G401.6 (cell line): ENCODE results near the gene SST.
"Not testable (repeated sequence)": the region's sequence is repeated elsewhere in the genome, so short reads cannot be mapped to it uniquely, and the experiment has no call there.

ENCODE experiments used
- FAIRE-seq: peaks from 2 replicates; lab custom pipeline; 2012; peaks lifted over from hg19 to GRCh38; lab: Jason Lieb, UNC

SST gene

DNA sequence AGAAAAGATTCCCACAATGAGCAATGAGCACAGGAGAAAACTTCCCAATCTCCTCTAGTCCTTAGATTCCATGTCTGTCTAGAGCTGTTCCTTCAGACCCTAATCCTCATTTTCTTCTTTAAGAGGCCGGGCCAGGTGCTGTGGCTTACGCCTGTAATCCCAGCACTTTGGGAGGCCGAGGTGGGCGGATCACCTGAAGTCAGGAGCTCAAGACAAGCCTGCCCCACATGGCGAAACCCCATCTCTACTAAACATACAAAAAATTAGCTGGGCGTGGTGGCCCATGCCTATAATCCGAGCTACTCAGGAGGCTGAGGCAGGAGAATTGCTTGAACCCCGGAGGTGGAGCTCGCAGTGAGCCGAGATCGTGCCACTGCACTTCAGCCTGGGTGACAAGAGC is 11.6 kb upstream of the SST start:
- FAIRE-seq: not testable (repeated sequence)

DNA sequence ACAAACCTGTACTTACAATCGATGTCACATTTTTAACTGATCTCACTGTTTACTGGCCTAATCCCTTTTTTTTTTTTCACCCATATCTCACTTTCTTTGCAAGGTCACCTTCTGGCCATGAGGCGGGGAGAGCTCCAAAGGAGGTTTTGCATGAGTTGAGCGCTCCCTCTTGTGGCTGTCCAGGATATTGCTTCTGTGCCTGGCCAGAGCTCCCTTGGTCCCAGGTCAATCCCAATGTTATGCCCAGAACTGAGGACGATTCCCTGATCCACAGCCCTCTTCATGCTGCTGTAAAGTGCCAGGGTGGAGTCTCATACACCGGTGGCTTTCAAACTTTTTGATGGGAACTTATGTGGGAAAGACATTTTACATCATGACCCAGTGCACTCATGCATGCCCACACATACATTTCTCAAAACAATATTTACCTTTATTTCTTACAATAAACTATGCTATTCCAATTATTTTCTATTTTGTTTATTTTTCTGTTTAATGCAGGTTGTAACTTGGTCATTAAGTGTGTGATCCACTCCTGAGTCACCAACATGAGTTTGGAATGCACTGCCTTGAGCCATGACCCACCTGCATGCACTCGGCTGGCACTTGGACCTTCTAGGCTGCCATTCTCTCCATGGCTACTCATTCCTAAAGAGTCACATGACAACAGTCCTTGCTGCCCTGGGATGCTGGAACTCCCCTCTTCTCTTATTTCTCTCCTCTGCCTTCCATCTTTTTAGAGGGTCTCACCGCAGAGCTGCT is 9.6 kb upstream of the SST start:
- FAIRE-seq: no peak

DNA sequence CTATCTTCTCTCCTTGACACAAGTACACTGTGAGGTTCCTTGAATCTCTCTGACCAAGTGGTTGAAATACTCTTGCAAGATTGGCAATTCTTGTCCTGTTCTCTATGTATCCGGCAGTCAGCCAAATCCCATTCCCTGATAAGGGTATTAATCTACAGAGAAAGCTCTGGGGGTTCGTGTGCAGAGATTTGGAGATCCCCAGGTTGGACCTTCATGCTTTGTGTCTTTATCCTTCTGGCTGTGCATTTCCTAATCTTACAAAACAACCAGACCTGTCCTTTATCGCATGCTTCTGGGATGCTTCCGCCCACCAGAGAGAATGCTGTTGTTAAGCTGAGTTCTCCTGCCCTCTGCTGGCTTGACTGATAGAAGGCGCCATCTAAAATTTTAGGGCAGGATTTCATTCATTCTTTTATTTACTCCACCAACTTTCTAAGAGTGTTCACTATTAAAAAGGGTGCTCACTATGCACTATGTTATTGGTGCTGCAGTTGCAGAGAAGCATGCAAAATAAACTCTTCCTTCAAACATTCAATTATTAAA is 8.6 kb upstream of the SST start:
- no peak for FAIRE-seq

DNA sequence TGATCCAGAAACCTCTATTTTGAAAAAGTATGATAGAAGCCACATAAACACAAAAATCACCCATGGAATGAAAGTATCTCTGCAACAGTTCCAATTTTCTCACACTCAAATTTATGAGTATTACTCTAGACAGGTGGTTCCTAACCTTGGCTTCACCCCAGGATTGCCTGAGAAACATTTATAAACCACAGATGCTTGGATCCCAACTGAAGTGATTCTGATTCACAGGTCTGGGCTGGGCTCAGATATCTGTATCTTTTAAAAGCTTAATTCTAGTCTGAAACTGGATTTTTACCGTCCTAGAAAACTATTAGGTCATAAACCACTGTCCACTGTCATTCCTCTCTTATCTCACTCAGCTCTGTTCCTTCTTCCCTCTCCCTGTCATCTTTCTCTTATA is 7.4 kb upstream of the SST start:
- FAIRE-seq: no peak

DNA sequence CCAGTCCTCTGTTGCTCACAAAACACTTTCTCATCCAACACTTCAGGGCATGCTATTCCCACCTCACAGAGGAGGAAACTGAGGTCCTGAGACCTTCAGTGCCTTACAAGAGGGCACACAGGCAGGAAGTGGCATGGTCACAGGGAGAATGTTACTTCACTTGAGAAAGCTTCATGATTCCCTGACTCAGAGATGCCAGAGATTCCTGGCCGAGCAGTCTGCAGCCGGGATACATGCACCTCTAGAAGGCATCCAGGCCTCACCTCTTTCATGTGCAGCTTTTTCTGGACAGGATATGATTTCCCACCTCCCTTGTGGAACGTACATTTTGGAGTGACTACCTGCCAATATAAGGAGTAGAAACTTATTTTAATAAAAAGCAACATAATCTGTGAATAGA is 2.8 kb upstream of the SST start:
- no peak for FAIRE-seq

DNA sequence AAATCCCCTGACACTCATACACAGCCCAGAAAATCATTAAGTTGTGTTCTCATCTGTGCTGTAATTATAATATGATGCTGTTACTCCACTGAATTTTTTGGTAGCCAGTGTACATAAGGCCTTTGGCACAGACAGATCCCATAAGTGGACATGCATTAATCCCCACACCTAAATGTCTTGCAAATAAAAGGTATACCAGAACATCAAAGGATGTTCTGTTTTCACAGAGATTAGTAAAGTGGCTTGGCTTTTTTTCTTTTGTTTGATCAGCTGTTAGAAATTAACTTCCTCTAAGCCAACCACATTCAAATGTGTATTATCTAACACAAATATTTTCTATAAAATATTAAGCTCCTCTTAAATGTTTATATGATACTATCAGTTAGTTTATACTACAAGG is 2.7 kb downstream of the SST start:
- no peak for FAIRE-seq

DNA sequence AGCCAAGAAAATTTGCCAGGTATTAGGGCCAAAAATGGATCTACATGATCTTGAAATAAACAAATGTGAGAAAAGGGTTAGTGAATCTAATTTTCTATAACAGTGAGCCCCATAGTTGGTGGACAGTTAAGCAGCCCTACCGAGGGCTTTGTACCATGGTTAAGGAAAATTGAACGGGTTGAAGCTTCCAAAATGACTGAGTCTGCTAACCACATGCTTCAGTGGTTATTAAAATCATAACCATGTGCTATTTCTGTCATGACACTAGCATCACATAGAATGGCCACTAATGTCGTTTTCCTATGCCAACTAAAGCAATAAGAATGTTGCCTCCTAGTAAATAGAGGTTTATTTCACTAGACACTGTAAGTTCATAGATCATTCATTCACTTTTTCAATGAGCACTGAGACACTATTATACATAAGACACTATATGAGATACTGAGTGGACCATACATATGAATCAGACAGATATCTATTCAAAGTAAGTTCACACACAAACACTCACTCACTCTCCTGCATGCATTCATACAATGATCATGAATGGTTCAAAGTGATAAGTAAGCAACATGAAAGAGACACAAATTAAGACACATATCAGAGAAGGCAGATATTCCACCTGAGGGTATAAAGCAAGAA is 4.3 kb downstream of the SST start:
- no peak for FAIRE-seq

DNA sequence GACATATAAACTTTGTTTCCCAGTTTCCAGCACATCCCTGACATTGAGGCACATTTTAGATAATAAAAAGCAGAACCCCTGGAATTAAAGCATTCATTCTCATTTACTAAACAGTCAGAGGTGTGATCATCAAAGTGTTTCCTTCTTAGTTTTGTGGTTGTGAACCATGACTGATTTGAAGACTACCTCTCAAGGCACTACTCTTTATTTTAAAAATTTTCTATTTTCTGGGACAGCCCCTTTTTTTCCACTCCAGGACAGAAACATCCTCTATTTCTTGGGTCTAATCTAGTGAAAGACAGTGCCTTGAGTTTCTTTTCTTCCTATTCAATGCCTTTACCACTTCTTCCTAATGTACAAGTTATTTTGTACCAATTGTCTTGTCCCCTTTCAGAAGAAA is 5.2 kb downstream of the SST start:
- no peak for FAIRE-seq

DNA sequence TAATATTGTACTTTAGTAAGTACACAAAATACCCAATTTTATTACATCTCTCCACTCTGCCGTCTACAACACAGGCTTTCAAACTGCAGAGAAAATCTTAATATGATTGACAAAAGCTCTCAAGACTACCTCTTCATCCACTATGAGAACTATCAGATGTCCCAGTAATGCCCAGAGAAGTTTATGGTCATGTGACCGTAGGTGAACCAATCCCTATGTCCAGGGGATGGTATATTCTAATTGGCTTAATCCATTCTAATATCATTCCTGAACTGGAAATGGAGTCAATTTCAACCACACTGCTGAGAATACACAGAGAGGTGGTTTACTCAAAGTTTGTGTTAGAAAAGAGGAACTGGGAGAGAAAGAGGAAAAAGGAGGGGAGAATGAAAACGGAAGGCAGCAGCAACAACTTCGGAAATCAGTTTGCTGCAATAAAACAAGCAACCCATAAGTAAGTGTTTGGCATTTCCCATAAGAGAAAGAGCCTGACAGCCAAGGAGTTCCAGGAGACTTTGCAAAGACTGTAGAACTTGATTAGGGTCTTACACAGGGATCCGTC is 7.3 kb downstream of the SST start:
- no peak for FAIRE-seq

DNA sequence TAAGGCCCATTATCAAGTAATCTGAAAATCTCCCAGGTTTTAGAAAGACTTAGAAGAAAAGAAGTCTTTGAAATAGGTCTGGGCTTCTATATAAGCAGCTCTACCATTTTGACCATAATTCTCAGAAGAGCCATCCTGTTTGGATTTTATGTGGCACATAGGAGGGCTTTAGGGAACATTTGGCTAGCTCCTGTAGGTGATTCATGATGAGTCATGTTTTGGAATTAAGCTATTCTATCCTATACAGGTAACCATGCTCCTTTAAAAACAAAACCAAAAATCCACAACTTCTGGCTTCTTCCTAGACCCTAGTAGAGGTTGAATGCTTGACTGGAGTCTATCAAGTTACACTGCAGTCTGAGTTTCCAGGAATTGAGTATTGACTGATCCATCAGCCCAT is 8.9 kb downstream of the SST start:
- FAIRE-seq: no peak

DNA sequence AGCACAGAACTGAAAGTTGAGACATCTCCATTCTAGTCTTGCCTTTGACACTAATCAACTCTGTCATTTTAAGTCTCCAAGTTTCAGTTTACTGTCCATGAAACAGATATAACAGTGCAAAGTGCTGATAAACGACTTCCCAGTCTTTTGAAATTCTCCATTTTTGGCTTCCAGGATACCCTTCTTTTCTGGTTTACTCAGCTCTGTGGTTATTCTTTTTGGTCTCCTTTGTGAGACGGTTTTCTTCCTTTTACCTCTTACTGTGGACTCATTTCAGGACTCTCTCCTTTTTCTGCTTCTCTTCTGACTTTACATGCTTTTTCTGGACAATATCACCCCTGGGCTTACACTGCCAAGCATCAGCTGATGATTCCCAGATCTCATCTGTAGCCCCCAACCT is 18.9 kb downstream of the SST start:
- FAIRE-seq: no peak

DNA sequence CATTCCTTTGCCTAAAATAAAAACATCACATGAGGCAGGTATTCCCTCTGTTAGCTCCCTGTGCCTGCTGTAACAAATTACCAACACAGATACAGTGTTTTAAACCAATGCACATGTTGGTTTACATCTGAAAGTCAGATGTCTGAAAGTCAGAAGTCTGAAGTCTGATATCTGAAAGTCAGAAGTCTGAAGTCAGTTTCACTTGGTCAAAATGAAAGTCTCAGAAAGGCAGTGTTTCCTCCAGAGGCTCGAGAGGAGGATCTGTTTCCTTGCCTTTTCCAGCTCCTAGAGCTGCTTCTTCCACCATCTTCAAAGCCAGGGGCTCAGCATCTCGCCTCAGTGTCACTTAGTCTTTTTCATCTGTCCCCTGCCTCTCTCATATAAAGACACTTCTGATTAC is 22.0 kb downstream of the SST start:
- no peak for FAIRE-seq

DNA sequence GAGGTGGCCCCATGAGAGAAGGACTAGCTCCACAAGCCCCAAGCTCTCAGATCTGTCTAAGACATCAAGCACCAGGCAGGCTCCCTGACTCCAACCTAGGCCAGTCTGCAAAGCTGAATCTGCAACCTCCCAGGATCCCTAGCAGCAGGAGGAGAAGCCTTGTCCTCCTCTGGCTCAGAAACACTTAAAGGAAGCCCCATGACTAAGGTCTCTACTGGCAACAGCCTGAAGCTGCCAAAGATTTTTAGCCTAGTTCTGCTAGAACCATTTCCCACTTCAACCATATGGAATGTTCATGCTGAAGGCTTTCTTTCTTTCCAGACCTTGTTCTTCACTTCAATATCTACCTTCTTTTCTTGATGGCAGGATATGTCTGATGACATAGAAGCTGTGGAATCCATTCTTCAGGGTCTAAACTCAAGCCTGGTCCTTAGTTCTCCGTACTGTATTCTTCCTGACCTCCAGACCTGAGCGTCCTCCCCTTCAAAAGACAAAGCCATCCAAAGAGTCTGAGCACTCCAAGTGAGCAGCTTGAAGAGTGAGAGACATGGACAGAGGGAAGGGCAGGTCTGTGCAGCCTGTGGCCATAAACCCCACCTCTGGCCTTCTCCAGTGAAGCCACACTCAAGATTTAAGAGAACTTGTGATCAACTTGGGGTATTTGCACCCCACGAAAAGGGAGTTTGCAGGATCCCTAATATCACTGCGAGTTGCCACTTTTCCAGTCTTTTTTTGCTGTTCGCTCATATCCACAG is 23.1 kb downstream of the SST start:
- FAIRE-seq: no peak

DNA sequence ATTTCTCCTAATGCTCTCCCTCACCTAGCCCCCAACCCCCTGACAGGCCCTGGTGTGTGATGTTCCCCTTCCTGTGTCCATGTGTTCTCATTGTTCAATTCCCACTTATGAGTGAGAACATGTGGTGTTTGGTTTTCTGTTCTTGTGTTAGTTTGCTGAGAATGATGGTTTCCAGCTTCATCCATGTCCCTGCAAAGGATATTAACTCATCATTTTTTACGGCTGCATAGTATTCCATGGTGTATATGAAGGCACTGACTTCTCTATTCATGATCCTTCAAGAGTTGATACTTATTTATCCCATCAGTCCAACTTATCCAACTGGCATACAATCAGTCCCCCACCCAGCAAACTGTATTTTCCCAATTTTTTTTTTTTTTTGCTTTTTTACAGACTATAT is 24.8 kb downstream of the SST start:
- not testable (repeated sequence) for FAIRE-seq

DNA sequence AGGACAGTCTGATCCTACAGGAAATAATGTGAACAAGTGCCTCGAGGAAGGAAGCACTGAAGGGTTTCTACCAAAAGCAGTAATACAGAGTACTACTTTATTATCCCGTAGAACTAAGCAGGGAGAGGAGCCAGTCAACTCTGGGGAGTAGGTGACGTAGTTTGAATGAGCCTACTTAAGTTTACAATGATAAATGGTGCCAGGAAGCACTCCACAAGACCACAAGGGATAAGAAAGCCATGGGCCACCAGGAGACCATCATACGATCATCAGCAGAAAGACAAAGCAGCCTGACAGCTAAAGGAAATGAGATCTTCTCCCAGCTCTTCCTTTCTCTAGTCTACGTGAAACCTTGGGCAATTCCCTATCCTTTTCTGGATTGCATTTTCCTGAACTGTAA is 27.3 kb downstream of the SST start:
- no peak for FAIRE-seq

DNA sequence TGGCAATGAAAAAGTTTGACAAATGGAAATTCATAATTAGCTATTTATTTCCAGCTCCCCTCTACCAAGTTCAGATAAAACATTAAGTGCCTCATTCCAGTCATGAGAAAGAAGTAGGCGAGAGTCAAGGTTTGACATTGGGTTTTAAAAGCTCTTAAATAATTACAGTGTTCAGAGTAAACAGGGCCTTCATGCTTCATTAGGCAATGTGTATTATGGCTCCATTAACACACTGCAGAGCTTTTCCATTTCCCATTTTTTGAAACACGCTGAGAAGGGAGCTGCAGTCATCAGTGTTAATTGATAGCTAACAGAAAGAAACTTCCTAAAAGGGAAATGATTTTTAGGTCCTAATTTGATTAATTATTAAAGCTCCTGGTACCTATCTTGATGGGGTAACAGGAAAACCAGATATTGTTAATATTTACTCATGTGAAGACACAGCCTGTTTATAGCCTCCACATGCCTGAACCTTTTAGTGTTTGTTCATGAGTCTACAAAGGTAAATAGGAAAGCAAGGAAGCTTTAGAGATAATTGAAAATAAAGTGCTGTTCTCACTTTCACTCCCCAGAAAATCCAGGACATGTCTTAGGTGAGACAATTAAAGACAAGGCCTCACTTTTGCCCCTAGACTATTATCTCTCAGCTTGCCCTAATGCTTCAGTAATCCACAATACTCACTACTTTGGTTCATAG is 28.7 kb downstream of the SST start:
- FAIRE-seq: no peak

DNA sequence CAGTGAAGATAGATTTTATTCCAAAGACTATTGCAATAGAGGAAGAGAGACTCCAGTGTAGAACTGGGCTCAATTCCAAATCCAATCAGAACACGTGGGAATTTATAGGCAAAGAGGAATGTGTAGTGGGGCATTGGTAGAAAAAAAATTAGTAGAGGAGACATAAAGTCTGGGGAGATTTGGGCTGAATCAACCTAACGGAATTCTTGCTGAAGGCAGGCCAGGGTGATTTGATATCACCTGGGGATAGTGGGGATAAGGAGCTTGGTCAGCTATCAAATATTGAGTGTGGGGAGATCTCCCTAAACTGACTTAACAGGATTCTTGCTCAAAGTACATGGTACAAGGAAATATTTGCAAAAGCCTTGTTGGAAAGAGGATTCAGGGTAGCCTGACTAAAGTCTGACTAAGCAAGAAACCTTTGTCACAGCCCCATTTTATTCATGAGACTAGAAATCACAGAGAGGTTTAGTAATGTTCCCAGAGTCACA is 29.6 kb downstream of the SST start:
- no peak for FAIRE-seq

DNA sequence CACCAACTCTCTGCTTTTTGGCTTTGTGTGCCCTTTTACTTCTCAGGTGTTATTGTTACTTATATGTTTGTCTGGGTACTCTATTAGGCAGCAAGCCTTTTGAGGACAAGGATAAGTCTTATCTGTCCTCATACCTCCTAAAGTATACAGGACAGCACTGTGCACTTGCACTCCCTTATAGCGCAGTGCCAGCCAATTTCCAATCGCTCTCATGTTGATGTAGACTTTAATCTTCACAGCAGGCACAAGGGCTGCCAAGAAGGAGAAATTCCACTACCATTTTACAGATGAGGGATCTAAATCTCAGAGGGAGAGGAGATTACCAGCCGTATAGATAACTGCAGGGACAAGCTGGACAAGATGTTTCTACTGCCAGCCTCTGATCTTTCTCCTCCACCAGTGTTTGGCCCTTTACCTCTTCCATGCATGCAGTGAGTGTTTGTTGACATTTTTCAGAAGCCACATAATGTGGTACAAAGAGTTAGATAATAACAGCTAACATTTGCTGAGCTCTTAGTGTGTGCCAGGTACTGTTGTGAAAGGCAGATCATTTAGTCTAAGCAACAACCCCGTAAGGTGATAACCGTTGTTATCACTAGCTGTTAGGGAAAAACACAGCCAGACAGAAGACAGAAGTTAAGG is 30.1 kb downstream of the SST start:
- no peak for FAIRE-seq

DNA sequence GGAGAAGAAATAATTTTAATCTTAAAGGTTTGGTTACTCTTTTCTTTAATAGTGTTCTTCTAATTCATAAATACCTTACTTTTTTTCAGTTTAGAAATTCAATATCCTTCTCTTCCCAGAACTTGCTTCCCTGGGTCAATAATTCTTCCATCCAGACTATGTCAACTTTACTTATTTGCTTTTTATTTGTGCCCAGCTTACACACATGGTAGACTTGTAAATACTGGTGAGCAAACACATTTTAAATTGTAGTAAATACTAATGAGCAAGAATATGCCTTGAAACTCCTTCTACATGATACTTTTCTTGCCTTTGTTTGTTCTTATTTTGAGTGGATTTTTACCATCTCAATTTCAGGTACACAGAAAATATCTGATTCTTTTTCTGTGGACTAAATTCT is 33.7 kb downstream of the SST start:
- no peak for FAIRE-seq

DNA sequence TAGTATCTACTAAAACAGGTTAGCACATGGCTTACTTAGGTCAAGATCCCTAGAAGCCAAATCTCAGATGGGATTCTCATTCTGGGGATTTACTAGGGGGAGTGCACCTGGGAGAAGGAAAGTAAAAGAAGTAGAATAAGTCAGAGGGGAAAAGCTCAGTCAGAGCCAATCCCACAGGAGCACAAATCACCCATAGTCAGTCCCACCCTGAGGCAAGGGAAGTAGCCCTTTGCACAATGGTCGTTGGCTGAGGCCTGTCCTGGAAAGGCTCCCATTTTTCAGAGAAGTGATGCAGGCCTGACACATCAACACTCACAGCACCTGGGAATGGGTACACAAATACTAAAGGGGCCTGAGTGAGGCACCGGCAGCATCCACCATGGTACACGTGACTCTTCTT is 39.8 kb downstream of the SST start:
- no peak for FAIRE-seq

DNA sequence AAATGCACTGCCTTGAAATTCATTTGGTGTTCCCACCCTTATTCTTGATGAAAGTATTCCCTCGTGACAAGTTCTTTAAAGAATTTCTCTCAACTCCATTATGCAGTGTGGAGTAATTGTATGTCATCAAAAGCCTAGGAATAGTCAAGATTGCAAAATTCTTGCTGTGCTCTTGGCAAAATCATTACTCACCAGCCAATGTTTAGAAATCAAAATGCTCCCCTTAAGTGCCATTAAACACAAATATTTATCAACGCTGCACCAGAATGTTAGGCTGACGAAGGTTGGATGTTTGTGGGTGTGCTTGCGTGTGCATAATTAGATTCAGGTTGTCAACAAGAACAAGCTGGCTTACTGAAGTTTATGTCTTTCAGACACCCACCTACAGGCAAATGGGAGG is 40.5 kb downstream of the SST start:
- FAIRE-seq: no peak

DNA sequence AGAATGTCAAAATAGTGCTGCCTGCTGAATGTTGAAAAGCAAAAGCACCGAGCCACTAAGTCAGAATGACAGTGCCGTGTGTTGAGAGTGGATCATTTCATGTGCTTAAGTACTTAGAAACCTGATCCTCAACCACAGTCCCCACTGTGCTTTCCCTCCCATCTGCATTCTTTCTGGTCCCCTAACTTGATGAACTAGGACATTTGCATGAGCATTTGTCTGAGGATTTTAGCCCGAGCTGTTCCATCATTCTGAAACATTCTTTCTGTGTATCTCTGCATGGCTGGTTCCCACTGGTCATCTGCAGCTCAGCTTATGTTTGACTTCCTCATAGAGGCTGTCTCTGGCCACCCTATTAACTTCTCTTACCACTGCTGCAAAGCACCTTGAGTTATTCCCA is 42.0 kb downstream of the SST start:
- no peak for FAIRE-seq
